Inflammatory macrophage (primary cell): ENCODE data around the gene CSTPP1.
"Not testable (repeated sequence)": the region's sequence is repeated elsewhere in the genome, so short reads cannot be mapped to it uniquely, and the experiment has no call there.

Source experiments
- DNase-seq, 2 donors: peaks; one replicate each; pipeline ENCODE4 v3.0.0-alpha.2; 2020 to 2022

CSTPP1 gene

GRCh38 chr11:46913484-46913883 lies 23.1 kb upstream of the CSTPP1 start:
- no peak for DNase-seq

GRCh38 chr11:46914363-46914762 lies 22.2 kb upstream of the CSTPP1 start:
- DNase-seq = no peak

GRCh38 chr11:46914910-46915309 lies 21.7 kb upstream of the CSTPP1 start:
- DNase-seq = no peak

GRCh38 chr11:46916286-46917108 lies 20.1 kb upstream of the CSTPP1 start:
- DNase-seq = peak; percentile 38 to 40

GRCh38 chr11:46917109-46917761 lies 19.3 kb upstream of the CSTPP1 start:
- DNase-seq = no peak

- DNase-seq = no peak
Measured at GRCh38 chr11:46917762-46918082, 18.8 kb upstream of the CSTPP1 start.

- DNase-seq = peak in 1 of 2 donors; percentile 9
Measured at GRCh38 chr11:46918083-46918787, 18.3 kb upstream of the CSTPP1 start, which contains the start of gene LRP4. Gene LRP4, minus strand, starts transcription at chr11:46918550. Its CDS starts 171 bp downstream, at chr11:46918379.

GRCh38 chr11:46918788-46919513 lies 17.6 kb upstream of the CSTPP1 start:
- DNase-seq = no peak

- DNase-seq = no peak
Measured at GRCh38 chr11:46920755-46921154, 15.8 kb upstream of the CSTPP1 start.

GRCh38 chr11:46927928-46928327 lies 8.6 kb upstream of the CSTPP1 start:
- DNase-seq = not testable (repeated sequence)

GRCh38 chr11:46928701-46929100 lies 7.9 kb upstream of the CSTPP1 start:
- not testable (repeated sequence) for DNase-seq

GRCh38 chr11:46930089-46930488 lies 6.5 kb upstream of the CSTPP1 start:
- DNase-seq = no peak

- DNase-seq = no peak
Measured at GRCh38 chr11:46942172-46942571, 5.6 kb downstream of the CSTPP1 start.

- DNase-seq = no peak
Measured at GRCh38 chr11:46944356-46945075, 8.0 kb downstream of the CSTPP1 start.

- no peak for DNase-seq
Measured at GRCh38 chr11:46947399-46948077, 11.0 kb downstream of the CSTPP1 start.

- no peak for DNase-seq
Measured at GRCh38 chr11:46948378-46949131, 12.0 kb downstream of the CSTPP1 start.

GRCh38 chr11:46949297-46949696 lies 12.7 kb downstream of the CSTPP1 start:
- no peak for DNase-seq

- DNase-seq = no peak
Measured at GRCh38 chr11:46951864-46952263, 15.3 kb downstream of the CSTPP1 start.

- DNase-seq = no peak
Measured at GRCh38 chr11:46952553-46952952, 16.0 kb downstream of the CSTPP1 start.

- no peak for DNase-seq
Measured at GRCh38 chr11:46953093-46953492, 16.5 kb downstream of the CSTPP1 start.

GRCh38 chr11:46958777-46959176 lies 22.2 kb downstream of the CSTPP1 start:
- no peak for DNase-seq
